Endothelial cell of umbilical vein (primary cell): ENCODE results near the gene CBFB. TPM values are rescaled to one million over a fixed set of nuclear protein-coding genes. Genes with fewer than 3 reads are reported as not detected.

Source experiments
- BruUV-seq: library from RNA; stranded (reverse); fragments of 400-500 nt; replicated peaks from 2 replicates; lab custom pipeline; 2021; lab: Mats Ljungman, UMichigan
- CTCF ChIA-PET: fragments of 300-600, 350-600 bp; sonication (Branson Sonifier 250); formaldehyde crosslinking; loops from one replicate; lab custom pipeline; 2021; ENCODE audit warnings: antibody characterized with exemption, inconsistent platforms; lab: Charles Lee
- POLR2A ChIA-PET: fragments of 300-600, 350-600 bp; sonication (Branson Sonifier 250); formaldehyde crosslinking; loops from one replicate; lab custom pipeline; 2021; ENCODE audit warnings: antibody characterized with exemption, inconsistent platforms; lab: Charles Lee
- DNase-seq: peaks from one replicate; pipeline ENCODE4 v3.0.0-alpha.2; 2011; ENCODE audit warnings: low read depth, low spot score
- FAIRE-seq: peaks from 2 replicates; lab custom pipeline; 2011; peaks lifted over from hg19 to GRCh38; lab: Jason Lieb, UNC
- H2AFZ ChIP-seq: 2 replicates; pipeline ENCODE4 v1.6.0; 2012; ENCODE audit warnings: low read depth, low read length, control low read depth, inconsistent platforms
- H3K27ac ChIP-seq: 2 replicates; pipeline ENCODE4 v1.5.1; 2011; ENCODE audit warnings: low read depth, mild to moderate bottlenecking, control low read depth, low read length, moderate library complexity; ENCODE audit not compliant: insufficient read depth
- H3K27me3 ChIP-seq, 2 experiments: 2 replicates each; pipeline versions ENCODE4 v1.6.0 to v1.6.1; 2011; ENCODE audit warnings: low read length in 2 of 2, mixed read lengths in 1 of 2; ENCODE audit not compliant: control insufficient read depth in 2 of 2, insufficient read depth in 2 of 2
- H3K36me3 ChIP-seq, 2 experiments: 2 replicates in 1 of 2; 3 replicates in 1 of 2; pipeline ENCODE4 v1.5.1; 2011; ENCODE audit warnings: low read length in 2 of 2, mild to moderate bottlenecking in 1 of 2, moderate library complexity in 1 of 2; ENCODE audit not compliant: control insufficient read depth in 2 of 2, insufficient read depth in 2 of 2; ENCODE audit errors: extremely low read depth in 1 of 2
- H3K4me1 ChIP-seq: 3 replicates; pipeline ENCODE4 v1.5.1; 2011; ENCODE audit warnings: mild to moderate bottlenecking, low read length; ENCODE audit not compliant: control insufficient read depth, insufficient read depth; ENCODE audit errors: extremely low read depth
- H3K4me2 ChIP-seq: 2 replicates; pipeline ENCODE4 v1.6.1; 2011; ENCODE audit warnings: low read length, control low read depth, mixed read lengths; ENCODE audit not compliant: insufficient read depth
- H3K4me3 ChIP-seq, 3 experiments: fragments of 200-600 bp in 1 of 3; sonication (generic), shearing (Covaris generic) in 1 of 3; replicated peaks in 1 of 3; 2 replicates each; pipeline ENCODE4 v1.5.1; 2011 to 2016; ENCODE audit warnings: control low read depth in 3 of 3, low read length in 3 of 3, mild to moderate bottlenecking in 2 of 3, inconsistent platforms in 1 of 3, low read depth in 1 of 3, moderate library complexity in 1 of 3; ENCODE audit not compliant: insufficient read depth in 1 of 3
- H3K79me2 ChIP-seq: 2 replicates; pipeline ENCODE4 v1.6.0; 2012; ENCODE audit warnings: low read length, inconsistent platforms; ENCODE audit not compliant: control insufficient read depth, insufficient read depth
- H3K9ac ChIP-seq: replicated peaks from 2 replicates; pipeline ENCODE3; 2011; ENCODE audit warnings: low read length, control low read depth; ENCODE audit not compliant: insufficient read depth; ENCODE audit errors: extremely low read depth
- H3K9me1 ChIP-seq: replicated peaks from 3 replicates; pipeline ENCODE4 v1.6.0; 2011; ENCODE audit warnings: mild to moderate bottlenecking, low read length; ENCODE audit not compliant: control insufficient read depth, insufficient read depth; ENCODE audit errors: extremely low read depth
- H3K9me3 ChIP-seq: replicated peaks from 2 replicates; pipeline ENCODE4 v1.5.1; 2012; ENCODE audit warnings: low read length, inconsistent platforms; ENCODE audit not compliant: control insufficient read depth, insufficient read depth
- H4K20me1 ChIP-seq: replicated peaks from 2 replicates; pipeline ENCODE3; 2011; ENCODE audit warnings: mild to moderate bottlenecking, low read length; ENCODE audit not compliant: control insufficient read depth, insufficient read depth; ENCODE audit errors: extremely low read depth
- CTCF ChIP-seq, 2 donors: IDR thresholded peaks; 1 replicate in 1 of 2; 2 replicates in 1 of 2; pipeline ENCODE4 v1.5.1; 2011; ENCODE audit warnings: low read length in 2 of 2, mild to moderate bottlenecking in 2 of 2, moderate library complexity in 2 of 2, control low read depth in 1 of 2, inconsistent platforms in 1 of 2, low read depth in 1 of 2; ENCODE audit not compliant: insufficient read depth in 1 of 2; ENCODE audit errors: extremely low read depth in 1 of 2
- EZH2 ChIP-seq: IDR thresholded peaks from 2 replicates; pipeline ENCODE4 v1.6.1; 2012; ENCODE audit warnings: borderline replicate concordance, low read depth, mild to moderate bottlenecking, moderate library complexity, low read length, inconsistent platforms; ENCODE audit not compliant: severe bottlenecking
- FOS ChIP-seq: IDR thresholded peaks from 2 replicates; pipeline ENCODE4 v1.6.1; 2011; ENCODE audit warnings: mild to moderate bottlenecking, low read length, moderate library complexity, borderline replicate concordance; ENCODE audit not compliant: insufficient read depth
- GATA2 ChIP-seq: IDR thresholded peaks from 2 replicates; pipeline ENCODE4 v1.7.0; 2011; ENCODE audit warnings: low read depth, mild to moderate bottlenecking, moderate library complexity, mixed read lengths, low read length; ENCODE audit not compliant: insufficient read length, insufficient read depth
- JUN ChIP-seq: IDR thresholded peaks from 2 replicates; pipeline ENCODE4 v1.6.1; 2011; ENCODE audit warnings: borderline replicate concordance, low read depth; ENCODE audit not compliant: insufficient read length, insufficient read depth
- MAX ChIP-seq: IDR thresholded peaks from 2 replicates; pipeline ENCODE4 v1.6.1; 2011; ENCODE audit not compliant: insufficient read depth, insufficient read length
- MYC ChIP-seq: IDR thresholded peaks from one replicate; pipeline ENCODE4 v1.6.1; 2011; ENCODE audit warnings: mild to moderate bottlenecking, low read depth, low read length
- POLR2A ChIP-seq: IDR thresholded peaks from 2 replicates; pipeline ENCODE4 v1.6.1; 2012; ENCODE audit warnings: low read depth, mild to moderate bottlenecking, control low read depth, low read length
- POLR2AphosphoS5 ChIP-seq: IDR thresholded peaks from 2 replicates; pipeline ENCODE4 v1.6.1; 2012; ENCODE audit warnings: low read depth, mild to moderate bottlenecking, control low read depth, low read length, moderate library complexity; ENCODE audit not compliant: insufficient read depth
- dilution Hi-C: fragments of 300-500 bp; cut with MboI; formaldehyde crosslinking; loops from one replicate; pipeline ENCODE4 v1.15.0; 2019; ENCODE audit warnings: low sequenced_read_pairs; ENCODE audit not compliant: extremely low pct_ligation_motif_present
- intact Hi-C: fragments of 100-400 bp; cut with micrococcal nuclease; formaldehyde crosslinking; loops from one replicate; pipeline ENCODE4 v1.10.0; 2022
- polyA plus RNA-seq, 4 experiments: library from polyadenylated mRNA; depleted of rRNA in 3 of 4; stranded (reverse) in 3 of 4; unstranded in 1 of 4; fragments of >200 nt; gene quantifications; 2 replicates each; pipeline versions ENCODE4 v1.2.1 to v1.2.3, GENCODE V29; 2011 to 2012; ENCODE audit warnings: missing spikeins in 1 of 4
- total RNA-seq: library from RNA; stranded (reverse); gene quantifications from 2 replicates; pipeline ENCODE4 v1.2.3, GENCODE V29; 2021

The CBFB gene
- total and polyA plus RNA-seq, 2 donors (not counting 3 experiments of a cell fraction or from before 2014, with no cell fraction given): 27.8 to 103 TPM

- Histone ChIP-seq H3K4me1 (no peaks in the 10 kb centered on the region), H3K9me1 (no peaks in the 10 kb centered on the region), H3K36me3 (no peaks in the 10 kb centered on the region), H3K9ac (no peak overlapping the region), H3K4me2 (no peak overlapping the region), H3K27me3 (no peaks in the 10 kb centered on the region), H3K79me2 (no peaks in the 10 kb centered on the region), H3K4me3 (no peak overlapping the region), H3K9me3 (no peaks in the 10 kb centered on the region), H4K20me1 (no peaks in the 10 kb centered on the region), H2AFZ (no peak overlapping the region), H3K27ac (no peak overlapping the region)
- FAIRE-seq (no peak), DNase-seq (no peak)
- ChIA-PET CTCF (interaction anchor here (0.7 to 1.7 kb wide), 2 partner anchors 29 to 172 kb away, joined by 4 to 7 read pairs; no protein-coding TSS in a partner anchor), POLR2A (no interaction called here)
- intact Hi-C loops (no loop called here), dilution Hi-C loops (no loop called here)
- no peak for TF ChIP-seq JUN
- no TSS peak for BruUV-seq
These were observed 45.9 kb upstream of the CBFB start for GRCh38 chr16:66983033-66983432.

- POLR2A ChIA-PET: no interaction called here
- Histone ChIP-seq H3K79me2 (no peaks in the 10 kb centered on the region), H3K27ac (no peak overlapping the region), H3K9ac (no peak overlapping the region), H3K4me1 (no peaks in the 10 kb centered on the region), H4K20me1 (no peaks in the 10 kb centered on the region), H3K4me3 (no peak overlapping the region), H3K4me2 (no peak overlapping the region), H3K9me3 (no peaks in the 10 kb centered on the region), H3K27me3 (no peaks in the 10 kb centered on the region), H3K36me3 (no peaks in the 10 kb centered on the region), H2AFZ (no peak overlapping the region), H3K9me1 (no peaks in the 10 kb centered on the region)
- no TSS peak for BruUV-seq
- TF ChIP-seq POLR2AphosphoS5 (no peak), POLR2A (no peak), MYC (no peak), JUN (no peak), EZH2 (no peak), GATA2 (no peak), MAX (no peak), FOS (no peak), CTCF (IDR thresholded peaks at IDR 0.05; ENCODE audit: extremely low read depth in 1 of 2, insufficient read depth in 1 of 2, low read depth in 1 of 2, low read length in 2 of 2) (no peak)
- no peak for DNase-seq
- no peak for FAIRE-seq
- CTCF ChIA-PET: interaction anchor here (1.4 to 1.7 kb wide), 3 partner anchors 28 to 170 kb away, joined by 4 to 7 read pairs (median 7); no protein-coding TSS in a partner anchor
- intact Hi-C loops: no loop called here
- dilution Hi-C loops: no loop called here
These were observed 44.0 kb upstream of the CBFB start for GRCh38 chr16:66984892-66985311.
